ENCODE data around the gene NMNAT2.
A peak's percentile ranks its signal among the peaks of the same experiment; 100 is the strongest.

Gene NMNAT2

GRCh38 chr1:183363972-183364371 lies 54.2 kb downstream of the NMNAT2 start:
- DNase-seq: no peak

DNA sequence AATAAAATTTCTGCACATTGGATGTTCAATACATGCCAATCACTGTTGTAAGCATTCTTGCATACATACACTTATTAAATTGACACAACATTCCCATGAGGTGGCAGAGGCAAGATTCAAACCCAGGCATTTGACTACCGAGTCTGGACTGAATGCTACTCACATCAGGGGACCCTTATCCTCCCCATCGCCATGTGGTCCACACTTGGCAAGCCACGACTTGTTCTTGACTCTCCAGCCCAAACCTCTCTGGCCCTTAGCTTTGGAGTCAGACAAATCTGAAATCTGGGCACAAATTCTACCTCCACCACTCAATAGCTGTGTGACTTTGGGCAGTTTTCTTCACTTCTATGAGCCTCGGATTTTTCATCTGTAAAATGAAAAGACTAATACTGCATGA lies 57.1 kb downstream of the NMNAT2 start:
- no peak for DNase-seq

- DNase-seq: no peak
These were observed 57.7 kb downstream of the NMNAT2 start for GRCh38 chr1:183360473-183360872.

DNA sequence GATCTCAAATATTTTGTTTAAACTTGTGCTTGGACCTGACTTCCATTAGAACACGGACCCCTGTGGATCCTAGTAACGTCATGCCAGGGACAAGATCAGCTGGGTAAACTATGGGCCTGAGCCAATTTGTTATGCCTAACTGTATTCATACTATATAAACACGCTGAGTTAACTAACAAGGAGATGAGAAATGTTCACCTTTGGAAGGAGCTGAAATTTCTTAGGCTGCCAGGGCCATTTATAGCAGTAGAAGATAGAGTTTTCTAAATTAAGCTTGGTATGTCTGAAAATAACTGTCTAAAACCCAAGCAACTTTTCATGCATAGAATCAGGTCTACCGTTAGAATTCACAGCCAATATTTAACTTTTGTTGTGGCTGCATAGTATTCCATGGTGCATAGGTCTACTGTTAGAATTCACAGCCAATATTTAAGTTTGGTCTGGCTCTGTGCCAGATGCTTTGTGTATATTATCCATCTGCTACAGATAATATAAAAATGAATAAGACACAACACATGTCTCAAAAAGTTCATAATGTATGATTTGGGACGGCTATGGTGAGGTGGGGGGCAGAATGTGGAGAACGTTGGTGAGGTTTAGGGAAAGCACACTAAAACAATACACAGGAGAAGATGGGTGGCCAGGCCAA lies 61.5 kb downstream of the NMNAT2 start:
- no peak for DNase-seq

GRCh38 chr1:183355797-183356196 lies 62.4 kb downstream of the NMNAT2 start:
- DNase-seq: no peak

DNA sequence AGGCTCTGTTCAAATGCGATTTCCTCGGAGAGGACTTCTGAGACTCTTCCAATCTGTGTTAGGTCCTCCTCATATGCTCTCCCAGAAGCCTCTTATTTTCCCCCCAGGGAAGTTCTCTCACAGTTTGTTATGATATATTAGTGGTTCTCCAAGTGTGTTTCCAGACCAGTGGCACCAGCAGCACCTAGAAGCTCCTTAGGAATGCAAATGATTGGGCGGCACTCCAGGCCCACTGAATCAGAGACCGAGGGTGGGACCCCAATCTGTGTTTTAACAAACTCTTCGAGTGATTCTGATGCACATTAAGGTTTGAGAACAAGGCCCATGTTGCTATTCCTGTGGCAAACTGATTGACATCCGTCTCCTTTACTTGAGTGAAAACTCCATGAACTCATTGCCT lies 63.0 kb downstream of the NMNAT2 start:
- no peak for DNase-seq

GRCh38 chr1:183353597-183353996 lies 64.6 kb downstream of the NMNAT2 start:
- no peak for DNase-seq

GRCh38 chr1:183349201-183349711 lies 68.9 kb downstream of the NMNAT2 start:
- peak; percentile 88 for DNase-seq

- DNase-seq: no peak
These were observed 71.9 kb downstream of the NMNAT2 start for GRCh38 chr1:183346276-183346732.

- peak; percentile 98 for DNase-seq
These were observed 78.5 kb downstream of the NMNAT2 start for GRCh38 chr1:183339556-183340167.

GRCh38 chr1:183331091-183331742 lies 87.0 kb downstream of the NMNAT2 start:
- peak; percentile 97 for DNase-seq

DNA sequence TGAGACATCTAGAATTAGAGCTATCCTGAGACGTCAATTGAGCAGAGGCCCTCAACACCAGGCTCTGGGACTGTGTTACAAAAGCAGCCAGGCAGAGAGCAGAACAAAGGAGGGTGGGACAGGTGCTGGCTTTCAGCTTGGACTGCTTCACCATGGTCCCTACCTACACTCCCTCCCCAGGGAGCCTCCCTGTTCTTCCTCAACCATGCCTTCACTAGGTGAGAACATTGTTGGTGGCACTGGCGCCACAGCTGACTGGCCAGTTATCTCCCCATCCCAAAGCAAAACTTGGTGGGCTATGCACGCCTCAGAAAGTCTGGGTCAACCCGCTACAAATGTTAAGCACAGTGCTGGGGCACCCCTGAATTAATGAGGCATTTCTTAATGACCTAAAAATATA lies 87.8 kb downstream of the NMNAT2 start:
- DNase-seq: peak; percentile 70

- no peak for DNase-seq
These were observed 89.8 kb downstream of the NMNAT2 start for GRCh38 chr1:183328371-183328770.

DNA sequence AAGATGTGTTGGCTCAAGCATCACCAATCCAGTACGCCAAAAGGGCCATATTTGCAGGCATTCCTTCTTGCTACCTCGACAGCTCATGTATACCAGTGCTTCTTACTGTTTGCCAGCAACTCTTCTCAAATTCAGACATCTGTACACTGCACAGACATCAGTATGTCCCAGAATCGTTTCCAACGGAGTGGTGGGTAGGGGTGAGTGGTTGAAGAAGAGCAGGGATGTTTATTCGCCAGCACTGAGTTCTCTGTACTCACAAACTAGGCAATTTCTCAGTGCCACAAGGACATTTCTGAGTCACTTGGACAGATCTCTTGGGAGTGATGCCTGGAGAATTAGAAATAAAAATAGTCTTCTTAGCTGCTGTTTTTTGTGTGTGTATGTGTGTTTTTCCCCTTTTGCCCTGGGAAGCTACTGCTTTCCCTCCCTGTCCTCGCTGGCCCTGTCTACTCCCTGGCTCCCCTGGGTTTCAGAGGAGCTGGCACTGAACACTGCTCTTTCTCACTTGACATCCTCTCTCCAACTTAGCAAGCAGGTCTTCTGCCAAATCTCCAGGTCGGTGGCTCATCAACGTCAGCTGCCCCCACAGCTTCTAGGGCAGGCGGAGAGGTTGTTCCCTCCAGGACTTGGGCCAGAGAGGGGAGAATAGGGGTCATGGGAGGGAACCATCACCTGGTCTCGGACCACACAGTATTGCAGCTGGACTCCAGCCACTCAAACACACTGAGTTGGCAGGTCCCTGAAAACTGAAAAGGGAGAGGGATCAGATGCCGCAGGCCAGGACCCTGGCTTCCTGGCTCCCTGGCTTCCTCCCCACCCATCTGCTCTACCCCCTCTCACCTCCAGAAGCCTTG lies 90.5 kb downstream of the NMNAT2 start:
- no peak for DNase-seq

- peak; percentile 83 for DNase-seq
These were observed 94.1 kb downstream of the NMNAT2 start for GRCh38 chr1:183323849-183324683.

GRCh38 chr1:183319606-183320005 lies 98.6 kb downstream of the NMNAT2 start:
- DNase-seq: no peak

DNA sequence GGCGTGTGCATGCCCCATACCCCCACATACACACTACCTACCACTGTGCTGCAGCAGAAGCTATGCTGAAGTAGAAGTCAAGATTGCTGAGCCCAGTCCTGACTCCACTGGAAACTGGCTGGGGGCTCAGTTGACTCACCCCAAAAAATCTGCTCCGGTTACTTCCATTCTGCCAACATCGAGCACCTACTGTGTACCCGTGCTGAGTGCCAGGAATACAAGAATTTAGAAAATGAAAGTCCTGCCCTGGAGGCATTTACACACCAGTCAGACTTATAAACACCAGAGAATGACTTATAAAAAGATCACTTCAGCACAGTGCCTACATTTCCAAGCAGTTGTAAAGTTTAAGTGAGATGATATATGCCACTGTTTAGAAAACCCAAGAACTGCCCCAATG lies 99.1 kb downstream of the NMNAT2 start:
- DNase-seq: no peak

- DNase-seq: peak; percentile 87
These were observed 99.7 kb downstream of the NMNAT2 start for GRCh38 chr1:183318433-183318832.

GRCh38 chr1:183315991-183316758 lies 102.0 kb downstream of the NMNAT2 start:
- DNase-seq: peak; percentile 83

DNA sequence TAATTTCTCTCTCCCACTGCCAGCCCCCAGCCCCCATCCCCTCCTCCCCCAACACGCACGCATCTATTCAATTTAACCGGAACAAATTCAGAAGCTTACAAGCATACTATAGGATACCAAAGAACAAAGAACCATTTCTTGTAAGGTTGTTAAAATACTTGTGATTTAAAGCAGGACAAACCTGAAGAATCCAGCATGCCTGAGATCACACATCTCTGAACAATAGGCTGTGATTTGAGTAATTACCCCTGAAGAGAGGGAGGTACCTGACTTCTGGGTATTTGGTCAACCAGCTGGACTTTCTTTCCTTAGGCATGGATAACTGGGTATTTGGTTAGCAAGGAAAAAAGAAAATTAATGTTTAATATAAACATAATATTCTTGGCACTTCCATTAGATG lies 105.1 kb downstream of the NMNAT2 start:
- no peak for DNase-seq

GRCh38 chr1:183310753-183311479 lies 107.3 kb downstream of the NMNAT2 start:
- peak; percentile 53 for DNase-seq
